Measurements from ENCODE around the gene RUNDC3A. TPM values are rescaled to one million over a fixed set of nuclear protein-coding genes. Genes with fewer than 3 reads are reported as not detected.
"Not testable (repeated sequence)": the region's sequence is repeated elsewhere in the genome, so short reads cannot be mapped to it uniquely, and the experiment has no call there.

Gene RUNDC3A
- total RNA-seq, 2 experiments from 2014 or later = 0.18 TPM; not detected in 1

DNA sequence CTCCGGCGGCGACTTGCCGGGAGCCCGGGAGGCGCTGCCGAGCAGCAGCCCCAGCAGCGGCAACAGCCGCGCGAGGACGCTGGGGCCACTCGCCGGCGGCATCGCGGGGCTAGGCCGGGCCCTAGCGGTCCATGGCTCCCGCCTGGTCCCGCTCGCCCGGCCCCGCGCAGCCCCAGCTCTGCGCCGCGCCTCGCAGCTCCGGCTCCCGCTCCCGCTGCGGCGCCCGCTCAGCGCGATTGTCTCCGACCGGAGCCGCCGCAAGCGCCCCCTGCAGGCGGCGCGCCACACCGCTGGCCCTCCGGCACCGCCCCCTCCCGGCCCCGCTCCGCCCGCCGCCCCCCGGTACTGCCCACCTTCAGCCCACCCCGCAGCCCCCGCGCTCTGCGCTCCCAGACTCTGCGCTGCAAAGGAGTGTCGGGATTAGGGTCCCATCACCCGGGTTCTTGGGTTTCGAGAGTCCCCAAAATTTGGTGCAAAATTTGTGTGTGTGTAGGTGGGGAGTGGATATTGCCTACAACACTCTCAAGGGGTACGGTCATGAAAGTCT, 55.3 kb downstream of the RUNDC3A start, which contains the start of gene FAM171A2:
FAM171A2 (minus strand) TSS at position 241 of the 547 bp plus-strand sequence; CDS start at position 102, 139 bp downstream.
- Mint-ChIP-seq H3K27me3 (ENCODE audit: low read depth) (peaks cover 40% of the 10 kb centered on the region), H3K27ac (no peak within 1 kb of the TSS), H3K4me1 (ENCODE audit: low read depth) (peaks cover 4% of the 10 kb centered on the region), H3K36me3 (ENCODE audit: low read depth) (no peaks in the 10 kb centered on the region), H3K9me3 (ENCODE audit: insufficient read depth) (no peaks in the 10 kb centered on the region), H3K4me3 (peak within 1 kb of the TSS; percentile 73)
- ChIA-PET CTCF (interaction anchor here (0.7 to 3.5 kb wide), 22 partner anchors 8 to 420 kb away, joined by 3 to 29 read pairs (median 5); partner anchors contain the start of gene GRN), POLR2A (interaction anchor here (0.7 kb wide), 1 partner anchor 12 kb away, joined by 3 read pairs; no protein-coding TSS in a partner anchor)
- ATAC-seq (peak; percentile 93), DNase-seq (peak; percentile 70)

DNA sequence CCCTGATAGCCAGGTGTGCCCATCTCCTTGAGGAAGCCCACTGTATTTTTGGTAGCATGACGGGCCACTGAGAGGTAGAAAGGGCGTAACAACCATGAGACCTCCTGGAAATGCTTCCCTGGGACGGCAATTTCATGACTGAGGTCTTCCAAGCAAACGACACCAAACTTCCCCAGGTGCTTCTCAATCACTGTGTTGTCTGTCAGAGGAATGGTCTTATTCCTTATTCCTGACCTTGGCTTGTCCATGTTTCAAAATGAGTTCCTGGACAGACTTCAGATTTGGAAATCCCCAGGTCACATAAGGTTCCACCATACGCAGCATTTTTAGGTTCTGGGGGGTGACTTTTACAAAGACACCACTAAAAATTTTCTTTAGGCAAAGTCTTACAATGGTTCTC, 56.6 kb downstream of the RUNDC3A start:
- ATAC-seq; POLR2A ChIA-PET; H3K36me3 Mint-ChIP-seq (ENCODE audit: low read depth); H3K9me3 Mint-ChIP-seq (ENCODE audit: insufficient read depth); H3K27ac Mint-ChIP-seq; DNase-seq: not testable (repeated sequence)
- CTCF ChIA-PET = interaction anchor here (1.1 to 3.5 kb wide), 3 partner anchors 11 to 34 kb away, joined by 3 to 29 read pairs (median 3); no protein-coding TSS in a partner anchor
- Mint-ChIP-seq H3K4me1 (ENCODE audit: low read depth) (peaks cover 12% of the 10 kb centered on the region), H3K27me3 (ENCODE audit: low read depth) (peaks cover 43% of the 10 kb centered on the region), H3K4me3 (peak overlapping the region; percentile 34)

- no peaks in the 10 kb centered on the region for H3K9me3 Mint-ChIP-seq (ENCODE audit: insufficient read depth)
- ChIA-PET CTCF (interaction anchor here (0.9 to 2.0 kb wide), 3 partner anchors 9 to 22 kb away, joined by 3 to 11 read pairs (median 4); partner anchors contain the start of gene GRN), POLR2A (no interaction called here)
- H3K4me1 Mint-ChIP-seq (ENCODE audit: low read depth) = peaks cover 12% of the 10 kb centered on the region
- DNase-seq (no peak), ATAC-seq (no peak)
- H3K4me3 Mint-ChIP-seq = no peak overlapping the region
- peaks cover 27% of the 10 kb centered on the region for H3K27me3 Mint-ChIP-seq (ENCODE audit: low read depth)
- H3K36me3 Mint-ChIP-seq (ENCODE audit: low read depth) = no peaks in the 10 kb centered on the region
- no peak overlapping the region for H3K27ac Mint-ChIP-seq
Measured at GRCh38 chr17:44367231-44367979, 59.0 kb downstream of the RUNDC3A start.

Other genes starting within 250 kb of the RUNDC3A start
- 10 to 100 TPM; 61.9 to 62.5 TPM for gene LSM12, start 241.9 kb upstream of the RUNDC3A start, total RNA-seq
- 10 to 100 TPM; 19.3 to 19.7 TPM for gene G6PC3, start 237.9 kb upstream of the RUNDC3A start, total RNA-seq
- 10 to 100 TPM; 24.0 to 24.9 TPM for gene HDAC5, start 185.0 kb upstream of the RUNDC3A start, total RNA-seq
- 10 to 100 TPM; 16.4 to 18.0 TPM for gene HROB, start 166.7 kb upstream of the RUNDC3A start, total RNA-seq
- under 1 TPM; 0.26 to 0.42 TPM for gene ASB16, start 137.9 kb upstream of the RUNDC3A start, total RNA-seq
- gene TMUB2, start 121.6 kb upstream of the RUNDC3A start, total RNA-seq = 10 to 100 TPM; 26.7 to 27.9 TPM
- 100 to 1,000 TPM; 116 to 120 TPM for gene ATXN7L3, start 108.7 kb upstream of the RUNDC3A start, total RNA-seq
- gene UBTF, start 88.9 kb upstream of the RUNDC3A start, total RNA-seq = 100 to 1,000 TPM; 165 to 182 TPM
- gene SLC4A1, start 40.5 kb upstream of the RUNDC3A start, total RNA-seq = not detected
- gene SLC25A39, start 16.2 kb downstream of the RUNDC3A start, total RNA-seq = 100 to 1,000 TPM; 140 to 141 TPM
- gene GRN, start 36.7 kb downstream of the RUNDC3A start, total RNA-seq = 10 to 100 TPM; 45.6 to 46.7 TPM
- under 1 TPM; 0.37 to 0.45 TPM for gene FAM171A2, start 55.3 kb downstream of the RUNDC3A start, total RNA-seq
- gene ITGA2B, start 81.0 kb downstream of the RUNDC3A start, total RNA-seq = under 1 TPM; 0.39 to 0.82 TPM
- gene GPATCH8, start 194.8 kb downstream of the RUNDC3A start, total RNA-seq = 10 to 100 TPM; 45.7 to 45.8 TPM
- under 1 TPM; 0.26 to 0.29 TPM for gene FZD2, start 248.9 kb downstream of the RUNDC3A start, total RNA-seq

All from activated CD8-positive, alpha-beta T cell treated with anti-CD3 and anti-CD28 coated beads, Interleukin-2, amount 10 ng/mL, durations not matched to agents 7 days and 5 days (primary cell).